Stomach (tissue), 9 donors: ENCODE measurements around the gene MRPS18A. TPM values are rescaled to one million over a fixed set of nuclear protein-coding genes. Genes with fewer than 3 reads are reported as not detected.

Source experiments
- DNase-seq, 2 donors: peaks; one replicate each; pipeline versions ENCODE4 v3.0.0 to v3.0.0-alpha.2; 2013 to 2019
- H3K27ac ChIP-seq, 5 donors: fragments of 200-600 bp in 4 of 5; sonication (generic) in 4 of 5; one replicate each; pipeline ENCODE4 v1.5.1; 2013 to 2019; ENCODE audit warnings: mild to moderate bottlenecking in 1 of 5, moderate library complexity in 1 of 5
- H3K27me3 ChIP-seq, 3 donors: fragments of 200-600 bp; sonication (generic); one replicate each; pipeline ENCODE4 v1.5.1; 2017 to 2019; ENCODE audit warnings: mixed run types in 1 of 3
- H3K36me3 ChIP-seq, 4 donors: fragments of 200-600 bp; sonication (generic); 1 replicate in 3 of 4; 2 replicates in 1 of 4; pipeline ENCODE4 v1.5.1; 2016 to 2019
- H3K4me1 ChIP-seq, 4 donors: fragments of 200-600 bp; sonication (generic); one replicate each; pipeline ENCODE4 v1.5.1; 2016 to 2019
- H3K4me3 ChIP-seq, 4 donors: fragments of 200-600 bp; sonication (generic) in 3 of 4; one replicate each; pipeline ENCODE4 v1.5.1; 2016 to 2019; ENCODE audit warnings: mild to moderate bottlenecking in 1 of 4
- H3K9me3 ChIP-seq, 4 donors: fragments of 200-600 bp; sonication (generic); one replicate each; pipeline ENCODE4 v1.5.1; 2016 to 2019
- CTCF ChIP-seq, 7 experiments: fragments of 450-650 bp in 4 of 7; fragments of 200-600 bp in 3 of 7; sonication (generic) in 3 of 7; IDR thresholded peaks; one replicate each; pipeline ENCODE4 v1.5.1; 2016 to 2019; ENCODE audit warnings: antibody characterized with exemption in 7 of 7, control low read depth in 2 of 7, mild to moderate bottlenecking in 1 of 7
- EP300 ChIP-seq: sonication (generic); formaldehyde crosslinking; IDR thresholded peaks from one replicate; pipeline ENCODE4 v1.6.1; 2017; ENCODE audit warnings: antibody characterized with exemption
- POLR2A ChIP-seq, 4 donors: fragments of 450-650 bp; IDR thresholded peaks; one replicate each; pipeline ENCODE4 v1.6.1; 2016; ENCODE audit warnings: antibody characterized with exemption in 4 of 4, control low read depth in 2 of 4, mild to moderate bottlenecking in 1 of 4, moderate library complexity in 1 of 4
- POLR2AphosphoS5 ChIP-seq, 3 donors: sonication (generic); formaldehyde crosslinking; IDR thresholded peaks; one replicate each; pipeline ENCODE4 v1.6.1; 2016; ENCODE audit warnings: antibody characterized with exemption in 3 of 3
- WGBS, 5 donors: extraction: QIAGEN DNeasy Blood & Tissue Kit in 3 of 5; methylation state at CpG; one replicate each; pipeline versions ENCODE4 v1.1.5 to v1.1.7; 2013 to 2018; 5-methylcytosine and 5-hydroxymethylcytosine counted together
- intact Hi-C: fragments of 100-400 bp; cut with DNase I; formaldehyde crosslinking; loops from one replicate; pipeline ENCODE4 v1.15.1; 2023; ENCODE audit warnings: low total_unique reads
- polyA plus RNA-seq, 3 donors: library from polyadenylated mRNA; stranded (reverse); fragments of 200-250 nt; gene quantifications; one replicate each; pipeline ENCODE4 v1.2.3, GENCODE V29; 2013
- total RNA-seq, 5 donors: library from RNA; depleted of rRNA; stranded (reverse); fragments of >200 nt; gene quantifications; one replicate each; pipeline versions ENCODE4 v1.1.0 to v1.2.3, GENCODE V29; 2014 to 2016
- donor health status: healthy with polysubstance abuse.
- donor health status: Bipolar disorder and iron deficiency.
- donor health status: healthy.

The MRPS18A gene
- total and polyA plus RNA-seq, 8 donors = 1.7 to 111 (median 36.9) TPM

- Histone ChIP-seq H3K4me1 (peaks cover 32 to 61% (median 44%) of the 10 kb centered on the region in 4 donors), H3K4me3 (no peak overlapping the region), H3K27ac (peak overlapping the region; percentile 54 to 84 (median 78)), H3K36me3 (no peaks in the 10 kb centered on the region), H3K9me3 (no peaks in the 10 kb centered on the region), H3K27me3 (no peaks in the 10 kb centered on the region)
- intact Hi-C loops = no loop called here
- 44 to 56% (median 49%) methylated on average over 5 of the region's 5 CpGs for WGBS, 5 donors
- peak in 1 of 2 donors; percentile 74 for DNase-seq
- no peak for TF ChIP-seq EP300
- TF ChIP-seq CTCF (IDR thresholded peaks at IDR 0.05) = no peak
- peak; percentile 12 to 71 (median 62) for TF ChIP-seq POLR2AphosphoS5 (IDR thresholded peaks at IDR 0.05)
- TF ChIP-seq POLR2A (IDR thresholded peaks at IDR 0.05) = no peak
Observed at GRCh38 chr6:43708860-43709653, 21.5 kb upstream of the MRPS18A start.

GRCh38 chr6:43707767-43708166, 20.2 kb upstream of the MRPS18A start:
- H3K36me3 ChIP-seq = no peaks in the 10 kb centered on the region
- TF ChIP-seq CTCF (IDR thresholded peaks at IDR 0.05) (no peak), POLR2AphosphoS5 (IDR thresholded peaks at IDR 0.05) (no peak), POLR2A (IDR thresholded peaks at IDR 0.05) (no peak), EP300 (no peak)
- DNase-seq = no peak
- peaks cover 44 to 74% (median 57%) of the 10 kb centered on the region in 4 donors for H3K4me1 ChIP-seq
- H3K4me3 ChIP-seq = no peak overlapping the region
- 29 to 67% (median 50%) methylated on average over 1 of the region's 1 CpG for WGBS, 5 donors
- no peaks in the 10 kb centered on the region for H3K27me3 ChIP-seq
- intact Hi-C loops = no loop called here
- peak overlapping the region in 3 of 5 donors; percentile 19 to 94 (median 91) for H3K27ac ChIP-seq
- H3K9me3 ChIP-seq = no peaks in the 10 kb centered on the region

GRCh38 chr6:43707269-43707668, 19.7 kb upstream of the MRPS18A start:
- WGBS, 5 donors = 66 to 77% (median 72%) methylated on average over 7 of the region's 7 CpGs

GRCh38 chr6:43706788-43707187, 19.2 kb upstream of the MRPS18A start:
- Histone ChIP-seq H3K36me3 (no peaks in the 10 kb centered on the region), H3K4me1 (peaks cover 54 to 84% (median 67%) of the 10 kb centered on the region in 4 donors), H3K27me3 (no peaks in the 10 kb centered on the region), H3K4me3 (no peak overlapping the region), H3K9me3 (no peaks in the 10 kb centered on the region), H3K27ac (peak overlapping the region in 4 of 5 donors; percentile 72 to 94 (median 88))
- WGBS, 5 donors = 29 to 62% (median 41%) methylated on average over 8 of the region's 8 CpGs
- intact Hi-C loops = no loop called here
- DNase-seq = peak in 1 of 2 donors; percentile 78
- TF ChIP-seq POLR2A (IDR thresholded peaks at IDR 0.05) (no peak), POLR2AphosphoS5 (IDR thresholded peaks at IDR 0.05) (peak in 2 of 3 donors; percentile 60 to 66)

More at GRCh38 chr6:43707269-43707668, 19.7 kb upstream of the MRPS18A start:
- Histone ChIP-seq H3K4me1 (peaks cover 49 to 79% (median 62%) of the 10 kb centered on the region in 4 donors), H3K36me3 (no peaks in the 10 kb centered on the region), H3K4me3 (no peak overlapping the region), H3K27ac (peak overlapping the region in 3 of 5 donors; percentile 86 to 94 (median 91)), H3K27me3 (no peaks in the 10 kb centered on the region), H3K9me3 (no peaks in the 10 kb centered on the region)
- no peak for TF ChIP-seq POLR2A (IDR thresholded peaks at IDR 0.05)
- TF ChIP-seq EP300 = no peak
- TF ChIP-seq CTCF (IDR thresholded peaks at IDR 0.05) = no peak
- TF ChIP-seq POLR2AphosphoS5 (IDR thresholded peaks at IDR 0.05) = no peak
- DNase-seq = no peak
- intact Hi-C loops = no loop called here
